Tibial artery (tissue), 4 donors: ENCODE measurements around the gene DSE.
A peak's percentile ranks its signal among the peaks of the same experiment; 100 is the strongest.

ENCODE experiments used
- DNase-seq, 2 donors: peaks; one replicate each; pipeline ENCODE4 v3.0.0-alpha.2; 2019
- H3K27ac ChIP-seq, 2 donors: fragments of 200-600 bp; sonication (generic) in 1 of 2; 1 replicate in 1 of 2; 2 replicates in 1 of 2; pipeline ENCODE4 v1.5.1; 2018 to 2019; ENCODE audit warnings: mild to moderate bottlenecking in 1 of 2
- H3K27me3 ChIP-seq, 2 donors: fragments of 200-600 bp; sonication (generic) in 1 of 2; one replicate each; pipeline versions ENCODE4 v1.5.1 to v1.6.0; 2016 to 2019
- H3K36me3 ChIP-seq, 3 donors: fragments of 200-600 bp; sonication (generic) in 2 of 3; one replicate each; pipeline ENCODE4 v1.5.1; 2016 to 2019; ENCODE audit warnings: mild to moderate bottlenecking in 2 of 3
- H3K4me1 ChIP-seq, 4 donors: fragments of 200-600 bp; sonication (generic) in 2 of 4; 1 replicate in 3 of 4; 2 replicates in 1 of 4; pipeline ENCODE4 v1.5.1; 2016 to 2019
- H3K4me3 ChIP-seq, 2 donors: fragments of 200-600 bp; sonication (generic) in 1 of 2; 1 replicate in 1 of 2; 2 replicates in 1 of 2; pipeline ENCODE4 v1.5.1; 2018 to 2019; ENCODE audit warnings: mild to moderate bottlenecking in 2 of 2
- H3K9me3 ChIP-seq, 3 donors: fragments of 200-600 bp; sonication (generic) in 1 of 3; one replicate each; pipeline ENCODE4 v1.5.1; 2016 to 2019
- CTCF ChIP-seq, 2 experiments: fragments of 200-600 bp in 1 of 2; fragments of 450-650 bp in 1 of 2; IDR thresholded peaks; one replicate each; pipeline ENCODE4 v1.5.1; 2017 to 2019; ENCODE audit warnings: antibody characterized with exemption in 2 of 2, mild to moderate bottlenecking in 1 of 2, moderate library complexity in 1 of 2
- intact Hi-C: fragments of 100-400 bp; cut with DNase I; formaldehyde crosslinking; loops from one replicate; pipeline ENCODE4 v1.15.0; 2023; ENCODE audit warnings: low total_unique reads

DSE gene

GRCh38 chr6:116384727-116385458 lies 14.1 kb downstream of the DSE start:
- H3K4me1 ChIP-seq, result peaks cover 0 to 41% (median 18%) of the 10 kb centered on the region in 4 donors
- no peak for TF ChIP-seq CTCF (IDR thresholded peaks at IDR 0.05)
- no peaks in the 10 kb centered on the region for H3K9me3 ChIP-seq
- H3K27me3 ChIP-seq, result no peaks in the 10 kb centered on the region
- intact Hi-C loops, result no loop called here
- H3K4me3 ChIP-seq, result no peak overlapping the region
- no peak overlapping the region for H3K27ac ChIP-seq
- no peaks in the 10 kb centered on the region for H3K36me3 ChIP-seq
- DNase-seq, result no peak

- no peak overlapping the region for H3K27ac ChIP-seq
- DNase-seq, result no peak
- no peaks in the 10 kb centered on the region for H3K27me3 ChIP-seq
- no peaks in the 10 kb centered on the region for H3K36me3 ChIP-seq
- peaks cover 0 to 46% (median 20%) of the 10 kb centered on the region in 4 donors for H3K4me1 ChIP-seq
- H3K4me3 ChIP-seq, result no peak overlapping the region
- intact Hi-C loops, result no loop called here
- no peak for TF ChIP-seq CTCF (IDR thresholded peaks at IDR 0.05)
- H3K9me3 ChIP-seq, result no peaks in the 10 kb centered on the region
These were observed 14.7 kb downstream of the DSE start for GRCh38 chr6:116385459-116385802.

- Histone ChIP-seq H3K9me3 (no peaks in the 10 kb centered on the region), H3K27me3 (no peaks in the 10 kb centered on the region), H3K27ac (peak overlapping the region; percentile 38 to 45), H3K4me1 (peaks cover 0 to 51% (median 20%) of the 10 kb centered on the region in 4 donors), H3K36me3 (no peaks in the 10 kb centered on the region), H3K4me3 (no peak overlapping the region)
- no peak for DNase-seq
- intact Hi-C loops, result no loop called here
- no peak for TF ChIP-seq CTCF (IDR thresholded peaks at IDR 0.05)
These were observed 15.2 kb downstream of the DSE start for GRCh38 chr6:116385921-116386320.

GRCh38 chr6:116386581-116387299 lies 16.0 kb downstream of the DSE start:
- Histone ChIP-seq H3K4me3 (no peak overlapping the region), H3K27ac (peak overlapping the region; percentile 38 to 45), H3K36me3 (no peaks in the 10 kb centered on the region), H3K4me1 (peaks cover 0 to 55% (median 20%) of the 10 kb centered on the region in 4 donors), H3K27me3 (no peaks in the 10 kb centered on the region), H3K9me3 (no peaks in the 10 kb centered on the region)
- no peak for TF ChIP-seq CTCF (IDR thresholded peaks at IDR 0.05)
- intact Hi-C loops, result no loop called here
- DNase-seq, result no peak

- peak in 1 of 2 donors; percentile 27 for DNase-seq
These were observed 16.6 kb downstream of the DSE start for GRCh38 chr6:116387374-116387773.

More at GRCh38 chr6:116387374-116387773, 16.6 kb downstream of the DSE start:
- H3K27me3 ChIP-seq, result no peaks in the 10 kb centered on the region
- no peaks in the 10 kb centered on the region for H3K36me3 ChIP-seq
- intact Hi-C loops, result no loop called here
- peaks cover 0 to 55% (median 20%) of the 10 kb centered on the region in 4 donors for H3K4me1 ChIP-seq
- H3K4me3 ChIP-seq, result no peak overlapping the region
- H3K9me3 ChIP-seq, result no peaks in the 10 kb centered on the region
- no peak for TF ChIP-seq CTCF (IDR thresholded peaks at IDR 0.05)
- peak overlapping the region; percentile 9 to 38 for H3K27ac ChIP-seq
